MG63 (cell line): ENCODE measurements around the gene TRAK2. TPM values are rescaled to one million over a fixed set of nuclear protein-coding genes. Genes with fewer than 3 reads are reported as not detected.
"Not testable (repeated sequence)": the region's sequence is repeated elsewhere in the genome, so short reads cannot be mapped to it uniquely, and the experiment has no call there.

Experiments
- DNase-seq: peaks from one replicate; pipeline ENCODE4 v3.0.0-alpha.2; 2020
- H3K27me3 ChIP-seq: fragments of 250-450 bp; sonication (Bioruptor Pico); 2 replicates; pipeline ENCODE4 v1.5.1; 2020; ENCODE audit warnings: mild to moderate bottlenecking, moderate library complexity
- H3K36me3 ChIP-seq: fragments of 250-450 bp; sonication (Bioruptor Pico); 2 replicates; pipeline ENCODE4 v1.5.1; 2020; ENCODE audit warnings: mild to moderate bottlenecking, moderate library complexity
- H3K4me3 ChIP-seq: fragments of 250-450 bp; sonication (Bioruptor Pico); 2 replicates; pipeline ENCODE4 v1.5.1; 2020; ENCODE audit warnings: mild to moderate bottlenecking, moderate library complexity
- H3K9me3 ChIP-seq: fragments of 250-450 bp; sonication (Bioruptor Pico); 2 replicates; pipeline ENCODE4 v1.5.1; 2020; ENCODE audit warnings: mild to moderate bottlenecking, moderate library complexity
- total RNA-seq: library from RNA; depleted of rRNA; stranded (reverse); fragments of >200 nt; shearing (Covaris generic); gene quantifications from 2 replicates; pipeline ENCODE4 v1.2.3, GENCODE V29; 2014; ENCODE audit warnings: low replicate concordance

The TRAK2 gene
- total RNA-seq, 1 experiment from 2014 or later = 6.5 TPM

DNA sequence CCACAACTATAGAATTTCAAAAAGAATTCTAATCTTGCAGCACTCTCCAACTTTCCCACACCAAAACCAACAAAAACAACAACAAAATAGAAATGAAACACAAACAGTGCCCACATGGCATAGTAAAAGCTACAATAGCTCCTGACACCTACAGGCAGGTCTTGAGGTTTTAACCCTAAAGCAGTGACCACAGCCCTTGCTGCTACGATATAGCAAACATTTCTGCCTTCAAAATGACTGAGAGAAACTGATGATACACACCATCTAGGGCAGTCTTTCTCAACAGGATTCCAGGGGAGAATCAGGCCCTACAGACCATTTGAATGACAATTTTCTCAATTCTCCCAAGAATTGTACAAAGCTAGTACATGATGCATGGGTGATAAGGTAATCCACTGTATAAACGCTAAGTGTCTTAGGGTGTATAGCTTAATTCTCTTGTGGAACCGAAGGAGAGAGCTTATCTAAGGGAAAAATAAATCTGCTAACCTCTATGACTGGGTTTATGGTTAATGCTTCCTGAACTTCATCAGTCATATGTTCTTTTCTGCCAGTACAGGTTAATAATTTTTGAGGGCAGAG, 46.5 kb downstream of the TRAK2 start:
- H3K4me3 ChIP-seq = no peak overlapping the region
- no peaks in the 10 kb centered on the region for H3K9me3 ChIP-seq
- H3K27me3 ChIP-seq = no peaks in the 10 kb centered on the region
- peaks cover 3% of the 10 kb centered on the region for H3K36me3 ChIP-seq
- DNase-seq = no peak

GRCh38 chr2:201403880-201404279, 47.4 kb downstream of the TRAK2 start:
- Histone ChIP-seq H3K9me3 (no peaks in the 10 kb centered on the region), H3K36me3 (peaks cover 8% of the 10 kb centered on the region), H3K4me3 (no peak overlapping the region), H3K27me3 (no peaks in the 10 kb centered on the region)
- no peak for DNase-seq

DNA sequence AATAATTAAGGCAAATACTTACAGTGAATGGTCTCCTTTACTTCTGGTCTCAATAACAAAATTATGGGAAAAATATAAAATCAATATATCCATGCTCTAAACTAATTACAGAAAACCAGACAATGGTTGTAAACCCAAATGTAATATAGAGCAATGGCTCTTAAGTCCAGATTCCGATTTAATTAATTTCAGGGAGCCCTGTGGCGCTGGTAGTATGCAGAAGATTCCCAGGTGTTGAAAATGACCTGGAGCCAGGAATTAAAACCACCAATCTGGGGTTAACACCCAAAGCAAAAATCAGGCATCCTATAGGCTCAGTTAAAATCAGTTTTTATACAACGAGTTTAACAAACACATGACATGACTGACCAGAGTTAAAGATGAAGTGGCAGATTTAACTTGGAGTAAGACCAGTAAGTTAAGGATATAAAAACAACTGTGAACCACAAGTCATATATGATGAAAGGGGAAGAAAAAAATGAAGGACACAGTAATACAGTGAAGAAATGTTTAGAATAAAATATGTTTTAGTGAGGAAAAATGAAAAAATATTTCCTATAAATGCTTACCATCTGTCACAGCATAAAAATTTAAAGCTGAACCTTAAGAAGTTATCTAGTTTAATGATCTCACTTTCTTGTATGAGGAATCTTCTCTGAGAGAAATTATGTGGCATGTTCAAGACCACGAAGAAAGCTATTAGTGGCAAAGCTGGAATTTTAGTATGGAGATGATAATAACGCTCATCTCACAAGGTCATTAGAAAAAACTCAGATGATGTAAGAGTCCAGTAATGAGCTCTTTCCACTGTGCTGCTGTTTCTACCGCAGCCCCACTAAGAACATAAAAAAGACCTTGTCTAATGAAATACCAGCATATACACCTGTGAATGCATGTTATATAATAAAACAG, 48.4 kb downstream of the TRAK2 start:
- Histone ChIP-seq H3K27me3 (no peaks in the 10 kb centered on the region), H3K4me3 (no peak overlapping the region), H3K9me3 (no peaks in the 10 kb centered on the region), H3K36me3 (peaks cover 12% of the 10 kb centered on the region)
- DNase-seq = no peak

DNA sequence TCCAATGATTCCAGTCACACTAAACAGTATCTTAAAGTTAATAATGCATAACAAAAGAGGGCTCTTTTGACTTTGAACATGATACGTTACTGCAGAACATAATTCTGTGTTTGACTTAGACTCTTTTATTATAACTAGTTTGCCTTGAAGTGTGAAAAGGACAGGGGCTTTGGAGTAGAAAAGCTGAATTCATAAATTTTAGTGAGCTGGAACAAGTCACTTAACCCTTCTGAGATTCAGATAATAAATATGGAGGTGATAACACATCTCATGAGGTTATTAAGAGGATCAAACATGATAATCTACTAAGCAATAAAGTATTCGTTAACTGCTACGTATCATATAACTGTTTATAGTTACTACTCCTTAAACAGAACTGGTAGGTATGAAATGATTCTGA, 49.4 kb downstream of the TRAK2 start:
- DNase-seq = no peak
- no peaks in the 10 kb centered on the region for H3K27me3 ChIP-seq
- no peaks in the 10 kb centered on the region for H3K9me3 ChIP-seq
- no peak overlapping the region for H3K4me3 ChIP-seq
- peaks cover 23% of the 10 kb centered on the region for H3K36me3 ChIP-seq

DNA sequence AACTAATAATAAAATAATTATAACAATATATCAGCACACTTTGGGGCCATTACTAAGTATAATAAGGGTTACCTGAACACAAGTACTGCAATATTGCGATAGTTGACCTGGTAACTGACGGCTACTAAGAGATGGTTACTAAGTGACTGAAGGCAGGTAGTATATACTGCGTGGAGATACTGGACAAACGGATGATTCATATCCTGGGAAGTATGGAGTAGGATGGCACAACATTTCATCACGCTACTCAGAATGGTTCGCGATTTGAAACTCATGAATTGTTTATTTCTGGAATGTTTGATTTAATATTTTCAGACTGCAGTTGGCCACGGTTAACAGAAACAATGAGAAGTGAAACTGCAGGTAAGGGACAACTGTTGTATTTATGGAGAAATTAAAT, 54.7 kb downstream of the TRAK2 start:
- Histone ChIP-seq H3K27me3 (no peaks in the 10 kb centered on the region), H3K36me3 (peaks cover 44% of the 10 kb centered on the region), H3K9me3 (no peaks in the 10 kb centered on the region), H3K4me3 (no peak overlapping the region)
- no peak for DNase-seq

GRCh38 chr2:201383136-201383535, 68.1 kb downstream of the TRAK2 start:
- Histone ChIP-seq H3K27me3 (no peaks in the 10 kb centered on the region), H3K4me3 (no peak overlapping the region), H3K9me3 (0 out of 2 replicates have a peak, but pooled peaks cover 3% of the 10 kb centered on the region), H3K36me3 (peaks cover 46% of the 10 kb centered on the region)
- peak; percentile 11 for DNase-seq

- Histone ChIP-seq H3K9me3 (peaks cover 3% of the 10 kb centered on the region), H3K36me3 (peaks cover 20% of the 10 kb centered on the region), H3K27me3 (no peaks in the 10 kb centered on the region), H3K4me3 (no peak overlapping the region)
- no peak for DNase-seq
These were observed 72.5 kb downstream of the TRAK2 start for GRCh38 chr2:201378496-201379397.

DNA sequence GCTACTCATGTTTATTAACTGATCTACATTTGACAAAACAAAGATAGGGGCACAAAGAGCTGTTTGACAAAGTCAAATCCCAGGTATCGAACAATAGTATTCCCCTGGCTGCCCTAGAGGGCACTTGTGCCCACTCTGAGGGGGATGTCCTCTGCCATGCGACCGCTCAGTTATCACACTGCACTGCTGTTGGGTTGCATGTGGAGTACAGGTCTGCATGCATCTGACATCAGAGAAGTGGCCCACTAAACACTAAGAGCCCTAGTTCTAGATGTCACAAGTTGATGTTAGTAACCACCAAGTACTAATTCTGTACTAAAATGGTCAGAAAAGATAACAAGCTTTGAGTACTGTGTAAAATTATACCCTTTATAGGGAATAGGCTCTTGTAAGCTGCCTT, 74.0 kb downstream of the TRAK2 start:
- H3K9me3 ChIP-seq = peaks cover 3% of the 10 kb centered on the region
- no peak for DNase-seq
- H3K36me3 ChIP-seq = peaks cover 20% of the 10 kb centered on the region
- no peaks in the 10 kb centered on the region for H3K27me3 ChIP-seq
- no peak overlapping the region for H3K4me3 ChIP-seq

- Histone ChIP-seq H3K4me3 (no peak overlapping the region), H3K27me3 (no peaks in the 10 kb centered on the region), H3K9me3 (peaks cover 7% of the 10 kb centered on the region), H3K36me3 (no peaks in the 10 kb centered on the region; the same call in none of the 2 replicates)
- no peak for DNase-seq
These were observed 81.5 kb downstream of the TRAK2 start for GRCh38 chr2:201369775-201370174.

DNA sequence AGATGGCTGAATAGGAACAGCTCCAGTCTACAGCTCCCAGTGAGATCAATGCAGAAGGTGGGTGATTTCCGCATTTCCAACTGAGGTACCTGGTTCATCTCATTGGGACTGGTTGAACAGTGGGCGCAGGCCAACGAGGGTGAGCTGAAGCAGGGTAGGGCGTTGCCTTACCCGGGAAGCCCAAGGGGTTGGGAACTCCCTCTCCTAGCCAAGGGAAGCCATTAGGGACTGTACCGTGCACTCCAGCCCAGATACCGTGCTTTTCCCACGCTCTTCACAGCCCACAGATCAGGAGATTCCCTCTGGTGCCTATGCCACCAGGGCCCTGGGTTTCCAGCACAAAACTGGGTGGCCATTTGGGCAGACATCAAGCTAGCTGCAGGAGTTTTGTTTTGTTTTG, 81.9 kb downstream of the TRAK2 start:
- H3K9me3 ChIP-seq, H3K27me3 ChIP-seq, DNase-seq, H3K36me3 ChIP-seq, H3K4me3 ChIP-seq: not testable (repeated sequence)

DNA sequence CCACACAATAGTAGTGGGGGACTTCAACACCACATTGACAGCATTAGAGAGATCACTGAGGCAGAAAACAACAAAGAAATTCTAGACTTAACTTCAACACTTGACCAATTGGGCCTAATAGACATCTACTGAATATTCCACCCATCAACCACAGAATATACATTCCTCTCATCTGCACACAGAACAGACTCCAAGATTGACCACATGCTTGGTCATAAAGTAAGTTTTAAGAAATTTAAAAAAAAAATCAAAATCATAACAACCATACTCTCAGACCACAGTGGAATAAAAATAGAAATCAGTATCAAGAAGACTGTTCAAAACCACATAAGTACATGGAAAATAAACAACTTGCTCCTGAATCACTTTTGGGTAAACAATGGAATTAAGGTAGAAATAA, 85.1 kb downstream of the TRAK2 start:
- DNase-seq = no peak
- Histone ChIP-seq H3K36me3 (peaks cover 14% of the 10 kb centered on the region), H3K4me3 (no peak overlapping the region), H3K9me3 (peaks cover 12% of the 10 kb centered on the region), H3K27me3 (no peaks in the 10 kb centered on the region)

- Histone ChIP-seq H3K36me3 (peaks cover 14% of the 10 kb centered on the region), H3K4me3 (no peak overlapping the region), H3K9me3 (peaks cover 12% of the 10 kb centered on the region), H3K27me3 (no peaks in the 10 kb centered on the region)
- DNase-seq = no peak
These were observed 87.2 kb downstream of the TRAK2 start for GRCh38 chr2:201363857-201364560.

GRCh38 chr2:201362396-201362795, 88.9 kb downstream of the TRAK2 start:
- Histone ChIP-seq H3K36me3 (peaks cover 14% of the 10 kb centered on the region), H3K4me3 (no peak overlapping the region), H3K9me3 (peaks cover 12% of the 10 kb centered on the region), H3K27me3 (no peaks in the 10 kb centered on the region)
- DNase-seq = no peak

- no peaks in the 10 kb centered on the region for H3K27me3 ChIP-seq
These were observed 90.1 kb downstream of the TRAK2 start for GRCh38 chr2:201361078-201361733.

GRCh38 chr2:201360256-201360655, 91.0 kb downstream of the TRAK2 start:
- Histone ChIP-seq H3K27me3 (no peaks in the 10 kb centered on the region), H3K4me3 (no peak overlapping the region), H3K36me3 (peaks cover 14% of the 10 kb centered on the region), H3K9me3 (0 out of 2 replicates have a peak, but pooled peaks cover 6% of the 10 kb centered on the region)
- DNase-seq = no peak

More at GRCh38 chr2:201361078-201361733, 90.1 kb downstream of the TRAK2 start:
- no peak overlapping the region for H3K4me3 ChIP-seq
- DNase-seq = no peak
- H3K9me3 ChIP-seq = 0 out of 2 replicates have a peak, but pooled peaks cover 6% of the 10 kb centered on the region
- peaks cover 14% of the 10 kb centered on the region for H3K36me3 ChIP-seq

DNA sequence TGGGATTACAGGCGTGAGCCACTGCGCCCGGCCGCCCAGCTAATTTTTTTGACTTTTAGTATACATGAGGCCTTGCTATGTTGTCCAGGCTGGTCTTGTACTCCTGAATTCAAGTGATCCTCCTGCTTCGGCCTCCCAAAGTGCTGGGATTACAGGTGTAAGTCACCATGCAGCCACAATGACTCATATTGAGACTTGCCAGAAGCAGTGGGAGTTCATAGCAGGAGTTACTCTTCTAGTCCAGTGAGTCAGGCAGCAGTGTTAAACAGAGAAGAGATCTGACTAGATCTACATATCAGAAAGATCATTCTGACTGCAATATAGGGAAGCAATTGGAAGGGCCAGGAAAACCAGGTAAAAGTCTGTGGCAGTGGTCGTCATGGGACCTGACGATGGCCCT, 92.6 kb downstream of the TRAK2 start:
- H3K4me3 ChIP-seq = no peak overlapping the region
- H3K27me3 ChIP-seq = no peaks in the 10 kb centered on the region
- peaks cover 14% of the 10 kb centered on the region for H3K36me3 ChIP-seq
- DNase-seq = peak; percentile 79
- 0 out of 2 replicates have a peak, but pooled peaks cover 2% of the 10 kb centered on the region for H3K9me3 ChIP-seq
